ENCODE results near the gene HMOX1. TPM values are rescaled to one million over a fixed set of nuclear protein-coding genes. Genes with fewer than 3 reads are reported as not detected.

The HMOX1 gene
- total and polyA plus RNA-seq, 2 of the 8 experiments (the other 6 are each of a cell fraction or from before 2014, with no cell fraction given) = 25.0 to 41.6 TPM

DNA sequence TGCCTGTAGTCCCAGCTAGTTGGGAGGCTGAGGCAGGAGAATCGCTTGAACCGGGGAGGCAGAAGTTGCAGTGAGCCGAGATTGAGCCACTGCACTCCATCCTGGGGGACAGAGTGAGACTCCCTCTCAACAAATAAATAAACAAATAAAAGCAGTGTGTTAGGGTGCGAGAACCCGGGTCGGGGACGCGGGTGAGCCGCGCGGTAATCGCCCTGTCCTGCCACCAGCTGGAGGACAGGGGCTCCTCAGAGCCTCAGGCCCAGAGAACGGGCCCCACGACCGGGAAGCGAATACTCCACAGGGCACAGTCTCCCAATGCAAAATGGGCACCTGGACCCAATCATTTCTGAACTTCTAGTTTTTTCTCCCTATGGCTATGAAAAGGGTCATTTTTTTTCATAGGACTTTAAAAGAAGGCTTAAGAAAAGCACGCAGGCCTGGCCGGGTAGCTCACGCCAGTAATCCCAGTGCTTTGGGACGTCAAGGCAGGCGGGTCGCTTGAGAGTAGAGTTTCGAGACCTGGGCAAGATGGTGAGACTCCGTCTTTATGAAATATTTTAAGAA is 18.3 kb downstream of the HMOX1 start:
- Histone ChIP-seq H3K18ac (ENCODE audit: extremely low read depth, low read length) (peak overlapping the region; percentile 100), H2BK12ac (ENCODE audit: low read depth, low read length) (peak overlapping the region; percentile 98; the same call in 1 of the 2 replicates), H3K14ac (ENCODE audit: insufficient read length) (no peak overlapping the region), H3K4me1 (replicated peaks in 1 of 4; ENCODE audit: control insufficient read depth in 3 of 4, insufficient read depth in 4 of 4, low read length in 3 of 4) (peaks cover 8 to 25% (median 13%) of the 10 kb centered on the region in 4 experiments), H3K79me1 (ENCODE audit: low read depth, low read length) (peaks cover 11% of the 10 kb centered on the region; the same call in 1 of the 2 replicates), H2BK20ac (ENCODE audit: low read length) (0 out of 2 replicates have a peak overlapping the region, but pooled peaks have one; percentile 72), H3K9ac (replicated peaks in 1 of 4; ENCODE audit: extremely low read depth in 1 of 4, low read depth in 3 of 4, low read length in 3 of 4) (peak overlapping the region; percentile 82 to 100 (median 97)), H2BK5ac (ENCODE audit: low read depth, low read length) (peak overlapping the region; percentile 97), H3K9me3 (ENCODE audit: insufficient read depth in 2 of 2, low read depth in 1 of 2, low read length in 1 of 2) (no peaks in the 10 kb centered on the region), H4K20me1 (replicated peaks in 1 of 2; ENCODE audit: control insufficient read depth in 1 of 2, insufficient read depth in 2 of 2, low read length in 2 of 2) (peaks cover 0 to 4% of the 10 kb centered on the region in 2 experiments), H3K56ac (replicated peaks; ENCODE audit: insufficient read length, low read depth, low read length) (peak overlapping the region; percentile 83), H4K91ac (replicated peaks; ENCODE audit: insufficient read length, low read length) (peak overlapping the region; percentile 99), H2BK15ac (ENCODE audit: low read length) (peak overlapping the region; percentile 98; the same call in 1 of the 2 replicates), H2BK120ac (replicated peaks; ENCODE audit: low read depth, low read length) (peak overlapping the region; percentile 93), H2AK5ac (ENCODE audit: low read depth, low read length) (peak overlapping the region; percentile 89; the same call in 1 of the 2 replicates), H4K5ac (ENCODE audit: insufficient read length, low read depth, low read length) (peak overlapping the region; percentile 96), H2AFZ (ENCODE audit: low read length) (no peak overlapping the region), H3K79me2 (ENCODE audit: control insufficient read depth in 1 of 2, insufficient read depth in 2 of 2, low read length in 2 of 2) (peaks cover 12 to 39% of the 10 kb centered on the region in 2 experiments), H3K27ac (ENCODE audit: low read depth, low read length) (peak overlapping the region; percentile 93), H3K4me3 (ENCODE audit: extremely low read depth in 1 of 4, insufficient read depth in 2 of 4, low read depth in 3 of 4, low read length in 4 of 4) (peak overlapping the region; percentile 31 to 98 (median 88)), H3K27me3 (replicated peaks in 1 of 4; ENCODE audit: control insufficient read depth in 3 of 4, extremely low read depth in 1 of 4, insufficient read depth in 3 of 4, low read length in 3 of 4) (no peaks in the 10 kb centered on the region), H3K23me2 (ENCODE audit: low read depth, low read length) (peaks cover 3% of the 10 kb centered on the region; the same call in 1 of the 2 replicates), H3K4me2 (ENCODE audit: insufficient read depth in 1 of 2, low read depth in 2 of 2, low read length in 2 of 2) (peak overlapping the region; percentile 72 to 84), H4K8ac (ENCODE audit: extremely low read depth, insufficient read depth, low read length) (peak overlapping the region; percentile 99; the same call in 1 of the 2 replicates), H3K36me3 (ENCODE audit: control insufficient read depth in 2 of 4, insufficient read depth in 4 of 4, low read length in 3 of 4) (peaks cover 16 to 34% (median 22%) of the 10 kb centered on the region in 4 experiments), H3K4ac (replicated peaks; ENCODE audit: insufficient read length, low read depth, low read length) (peak overlapping the region; percentile 82), H3K23ac (ENCODE audit: insufficient read length) (no peak overlapping the region)
- ChIA-PET CTCF (ENCODE audit: partially characterized antibody) (interaction anchor here (0.9 to 3.1 kb wide), 6 partner anchors 12 to 228 kb away, joined by 3 to 9 read pairs (median 3); no protein-coding TSS in a partner anchor), POLR2A (ENCODE audit: partially characterized antibody) (interaction anchor here (0.6 to 57.4 kb wide), 6 partner anchors 3 to 264 kb away, joined by 3 to 1995 read pairs (median 3); partner anchors contain the start of genes HMOX1 and MCM5)
- TF ChIP-seq SIN3A (conservative IDR thresholded peaks at IDR 0.05 in 1 of 2, IDR thresholded peaks at IDR 0.05 in 1 of 2; ENCODE audit: low read depth in 1 of 2, low read length in 2 of 2) (no peak), RAD21 (IDR thresholded peaks at IDR 0.05 in 1 of 2, conservative IDR thresholded peaks at IDR 0.05 in 1 of 2; ENCODE audit: low read depth in 2 of 2, low read length in 2 of 2) (0 out of 4 replicates have a peak, but pooled peaks of 1 of the 2 experiments have one; percentile 13), TAF1 (IDR thresholded peaks at IDR 0.05; ENCODE audit: low read depth, low read length) (no peak)
- DNase-seq (ENCODE audit: low read depth in 1 of 2, low spot score in 2 of 2) (no peak), FAIRE-seq (no peak)
- WGBS, 2 experiments (ENCODE audit: extremely low coverage in 1 of 2, insufficient coverage in 1 of 2, insufficient read length in 1 of 2, insufficient replicate concordance in 2 of 2, low coverage in 1 of 2, low lambda C conversion rate in 2 of 2, missing lambda C conversion rate in 1 of 2) = 81% methylated on average over 24 of the region's 24 CpGs; no CpG with 5 or more reads in 1 of the 2 experiments
